ENCODE measurements around the gene SDHB. TPM values are rescaled to one million over a fixed set of nuclear protein-coding genes. Genes with fewer than 3 reads are reported as not detected.

Gene SDHB
- total and polyA plus RNA-seq, 7 donors = 109 to 398 (median 173) TPM

DNA sequence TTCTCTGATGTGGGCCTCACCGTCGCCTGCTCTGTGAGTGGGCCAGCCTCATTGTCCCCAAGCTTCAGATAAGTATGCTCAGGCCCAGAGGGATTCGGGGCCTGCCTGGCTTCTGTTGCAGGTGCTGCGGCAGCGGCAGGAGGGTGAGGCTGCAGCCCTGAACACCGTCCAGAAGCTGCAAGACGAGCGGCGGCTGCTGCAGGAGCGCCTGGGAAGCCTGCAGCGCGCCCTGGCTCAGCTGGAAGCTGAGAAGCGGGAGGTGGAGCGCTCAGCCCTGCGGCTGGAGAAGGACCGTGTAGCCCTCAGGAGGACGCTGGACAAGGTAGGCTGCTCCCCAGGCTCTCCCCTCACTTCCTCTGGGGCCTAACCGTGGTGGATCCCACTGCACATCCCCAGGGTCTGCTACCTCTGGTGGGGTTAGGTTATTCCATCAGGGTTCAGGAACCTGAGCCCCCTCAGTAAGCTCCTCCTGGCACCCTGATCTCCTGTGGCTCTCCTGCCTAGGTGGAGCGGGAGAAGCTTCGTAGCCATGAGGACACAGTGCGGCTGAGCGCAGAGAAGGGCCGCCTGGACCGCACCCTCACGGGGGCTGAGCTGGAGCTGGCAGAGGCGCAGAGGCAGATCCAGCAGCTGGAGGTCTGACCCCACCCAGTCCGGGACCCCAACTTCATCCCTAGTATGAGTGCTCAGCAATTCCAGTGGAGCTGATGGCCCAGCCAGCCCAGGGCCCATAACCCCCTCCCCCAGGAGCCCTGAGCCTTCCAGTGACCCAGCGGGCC lies 83.5 kb downstream of the SDHB start:
- WGBS, 2 donors = 94 to 96% methylated on average over 28 of the region's 28 CpGs
- Histone ChIP-seq H3K27me3 (no peaks in the 10 kb centered on the region), H3K36me3 (peaks cover 0 to 31% (median 10%) of the 10 kb centered on the region in 4 donors), H3K9me3 (no peaks in the 10 kb centered on the region), H3K4me3 (no peak overlapping the region), H3K4me1 (peaks cover 0 to 41% (median 17%) of the 10 kb centered on the region in 4 donors), H3K27ac (no peak overlapping the region)
- intact Hi-C loops (cut with DNase I) = no loop called here
- DNase-seq = no peak
- TF ChIP-seq POLR2A (IDR thresholded peaks at IDR 0.05) = no peak

GRCh38 chr1:16969651-16970050 lies 84.2 kb downstream of the SDHB start:
- intact Hi-C loops (cut with DNase I) = no loop called here
- TF ChIP-seq POLR2A (IDR thresholded peaks at IDR 0.05) (no peak), CTCF (IDR thresholded peaks at IDR 0.05) (no peak), EP300 (IDR thresholded peaks at IDR 0.05) (no peak), POLR2AphosphoS5 (IDR thresholded peaks at IDR 0.05) (no peak)
- Histone ChIP-seq H3K9me3 (no peaks in the 10 kb centered on the region), H3K36me3 (peaks cover 0 to 32% (median 10%) of the 10 kb centered on the region in 4 donors), H3K27me3 (no peaks in the 10 kb centered on the region), H3K4me1 (peaks cover 0 to 45% (median 16%) of the 10 kb centered on the region in 4 donors), H3K27ac (no peak overlapping the region), H3K4me3 (no peak overlapping the region)
- DNase-seq = no peak
- 88 to 94% methylated on average over 12 of the region's 12 CpGs for WGBS, 2 donors

- TF ChIP-seq POLR2AphosphoS5 (IDR thresholded peaks at IDR 0.05) (no peak), CTCF (IDR thresholded peaks at IDR 0.05) (no peak)
- H3K36me3 ChIP-seq = peaks cover 0 to 32% (median 10%) of the 10 kb centered on the region in 4 donors
- WGBS, 2 donors = 92 to 94% methylated on average over 14 of the region's 14 CpGs
- DNase-seq = no peak
- no peak overlapping the region for H3K4me3 ChIP-seq
- H3K4me1 ChIP-seq = peaks cover 0 to 45% (median 16%) of the 10 kb centered on the region in 4 donors
- no peaks in the 10 kb centered on the region for H3K27me3 ChIP-seq
- intact Hi-C loops (cut with DNase I) = no loop called here
- no peaks in the 10 kb centered on the region for H3K9me3 ChIP-seq
- no peak overlapping the region for H3K27ac ChIP-seq
These were observed 84.7 kb downstream of the SDHB start for GRCh38 chr1:16969057-16969611.

Other genes with a start within 250 kb of the SDHB start
- under 1 TPM; under 0.01 TPM for gene RNU1-2, start 158.1 kb downstream of the SDHB start, total RNA-seq
- not detected for gene RNU1-2, start 158.1 kb downstream of the SDHB start, polyA plus RNA-seq
- gene CROCC, start 132.1 kb downstream of the SDHB start, total RNA-seq = 10 to 100 TPM; 11.4 to 25.5 (median 20.3) TPM
- gene CROCC, start 132.1 kb downstream of the SDHB start, polyA plus RNA-seq = 10 to 100 TPM in 1 of 3 donors, 1 to 10 TPM in 2; 3.5 to 24.3 (median 7.8) TPM
- gene MFAP2, start 73.4 kb downstream of the SDHB start, total RNA-seq = 10 to 100 TPM in 3 of 4 donors, 1 to 10 TPM in 1; 7.1 to 26.6 (median 14.1) TPM
- 1 to 10 TPM in 2 of 3 donors, not detected in 1; 3.6 to 7.4 TPM for gene MFAP2, start 73.4 kb downstream of the SDHB start, polyA plus RNA-seq
- 10 to 100 TPM in 3 of 4 donors, 1 to 10 TPM in 1; 8.7 to 23.8 (median 15.7) TPM for gene ATP13A2, start 42.1 kb downstream of the SDHB start, total RNA-seq
- 10 to 100 TPM in 1 of 3 donors, 1 to 10 TPM in 2; 6.6 to 47.2 (median 8.1) TPM for gene ATP13A2, start 42.1 kb downstream of the SDHB start, polyA plus RNA-seq
- gene PADI2, start 65.4 kb upstream of the SDHB start, total RNA-seq = 1 to 10 TPM in 1 of 4 donors, under 1 TPM in 3; 0.27 to 1.1 (median 0.34) TPM
- 100 to 1,000 TPM in 2 of 3 donors, 10 to 100 TPM in 1; 21.9 to 169 (median 142) TPM for gene PADI2, start 65.4 kb upstream of the SDHB start, polyA plus RNA-seq
- gene PADI1, start 151.1 kb upstream of the SDHB start, total RNA-seq = not detected
- gene PADI1, start 151.1 kb upstream of the SDHB start, polyA plus RNA-seq = under 1 TPM; under 0.01 to 0.92 (median 0.63) TPM
- gene PADI3, start 195.1 kb upstream of the SDHB start, total RNA-seq = not detected
- gene PADI3, start 195.1 kb upstream of the SDHB start, polyA plus RNA-seq = under 1 TPM in 1 of 3 donors, not detected in 2; 0.51 TPM

Data from sigmoid colon (tissue), 7 donors.